ENCODE data around the gene RIBC2.
"Not testable (repeated sequence)": the region's sequence is repeated elsewhere in the genome, so short reads cannot be mapped to it uniquely, and the experiment has no call there.

The RIBC2 gene, protein sequence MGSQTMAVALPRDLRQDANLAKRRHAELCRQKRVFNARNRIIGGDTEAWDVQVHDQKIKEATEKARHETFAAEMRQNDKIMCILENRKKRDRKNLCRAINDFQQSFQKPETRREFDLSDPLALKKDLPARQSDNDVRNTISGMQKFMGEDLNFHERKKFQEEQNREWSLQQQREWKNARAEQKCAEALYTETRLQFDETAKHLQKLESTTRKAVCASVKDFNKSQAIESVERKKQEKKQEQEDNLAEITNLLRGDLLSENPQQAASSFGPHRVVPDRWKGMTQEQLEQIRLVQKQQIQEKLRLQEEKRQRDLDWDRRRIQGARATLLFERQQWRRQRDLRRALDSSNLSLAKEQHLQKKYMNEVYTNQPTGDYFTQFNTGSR
- total RNA-seq = 0.15 to 0.52 reads per million in 2 donors

DNA sequence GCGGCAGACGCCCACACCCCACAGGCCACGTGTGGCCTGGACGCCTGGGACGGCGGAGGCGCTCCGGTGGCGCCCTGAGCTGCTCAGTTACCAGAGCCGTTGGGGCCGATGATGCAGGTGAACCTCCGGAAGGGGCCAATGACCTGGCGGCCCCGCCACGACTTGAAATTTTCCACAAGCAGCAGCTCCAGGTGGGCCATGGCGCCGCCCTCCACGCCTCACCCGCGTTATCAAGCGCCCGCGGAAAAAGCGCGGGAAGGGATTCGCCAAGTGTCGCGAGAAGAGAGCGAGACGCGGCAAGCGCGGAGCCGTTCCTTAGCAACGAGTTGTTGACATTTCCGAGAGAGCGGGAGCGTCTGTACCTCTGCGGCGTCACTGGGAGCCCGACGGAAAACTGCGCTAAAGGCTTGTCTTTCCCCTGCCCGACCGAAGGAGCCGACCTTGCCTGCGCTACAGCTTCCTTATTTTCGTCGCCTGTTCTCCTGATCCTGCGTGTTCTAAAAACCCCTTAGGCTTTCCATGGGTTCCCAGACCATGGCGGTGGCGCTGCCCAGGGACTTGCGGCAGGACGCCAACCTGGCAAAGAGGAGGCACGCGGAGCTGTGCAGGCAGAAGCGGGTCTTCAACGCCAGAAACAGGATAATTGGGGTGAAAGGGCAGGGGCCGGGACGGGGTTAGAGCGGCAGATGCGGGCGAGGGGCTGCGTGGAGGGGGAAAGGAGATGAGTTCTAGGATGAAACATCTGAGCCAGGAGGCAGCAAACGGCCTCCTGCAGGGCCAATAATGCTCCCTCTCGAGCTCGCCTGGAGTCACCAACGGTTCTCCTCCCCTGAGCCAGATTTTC, at the start of gene RIBC2, which contains the start of gene SMC1B:
Gene RIBC2 (plus strand): TSS at position 326 of the 844 bp plus-strand sequence. CDS start 194 bp downstream, at position 520.
Gene SMC1B (minus strand): TSS at position 232 of the 844 bp plus-strand sequence. CDS start 32 bp downstream, at position 200.
- DNase-seq = peak; percentile 56

DNA sequence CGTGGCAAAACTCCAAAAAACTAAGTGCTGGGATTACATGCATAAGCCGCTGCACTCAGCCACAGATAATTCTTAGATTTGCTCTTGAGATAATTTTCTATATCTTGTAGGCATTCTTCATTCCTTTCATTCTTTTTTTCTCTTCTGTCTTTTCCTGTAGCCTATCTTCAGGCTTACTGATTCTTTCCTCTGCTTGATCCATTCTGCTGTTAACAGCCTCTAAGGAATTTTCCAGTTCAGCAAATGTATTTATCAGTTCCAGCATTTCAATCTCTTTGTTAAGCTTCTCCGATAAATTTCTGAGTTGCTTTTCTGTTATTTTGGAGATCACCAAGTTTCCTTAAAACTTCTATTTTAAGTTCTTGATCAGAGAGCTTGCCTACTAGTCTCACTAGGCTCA, 46.8 kb upstream of the RIBC2 start:
- DNase-seq = no peak

DNA sequence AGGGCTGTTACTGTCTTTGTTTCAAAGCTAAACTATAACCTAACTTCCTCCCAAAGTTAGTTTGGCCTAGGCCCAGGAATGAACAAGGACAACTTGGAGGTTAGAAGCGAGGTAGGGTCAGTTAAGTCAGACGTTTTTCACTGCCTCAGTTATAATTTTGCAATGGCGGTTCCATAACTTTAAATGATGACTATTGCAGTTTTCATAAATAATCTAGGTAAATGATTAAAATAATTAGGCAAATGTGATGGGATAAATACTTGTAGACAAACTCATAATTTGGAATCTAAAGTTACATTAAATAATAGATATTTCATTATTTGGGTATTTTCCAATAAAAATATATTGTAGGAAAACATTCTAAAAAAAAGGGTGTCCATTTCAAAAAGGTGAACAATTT, 39.9 kb upstream of the RIBC2 start:
- DNase-seq = not testable (repeated sequence)

DNA sequence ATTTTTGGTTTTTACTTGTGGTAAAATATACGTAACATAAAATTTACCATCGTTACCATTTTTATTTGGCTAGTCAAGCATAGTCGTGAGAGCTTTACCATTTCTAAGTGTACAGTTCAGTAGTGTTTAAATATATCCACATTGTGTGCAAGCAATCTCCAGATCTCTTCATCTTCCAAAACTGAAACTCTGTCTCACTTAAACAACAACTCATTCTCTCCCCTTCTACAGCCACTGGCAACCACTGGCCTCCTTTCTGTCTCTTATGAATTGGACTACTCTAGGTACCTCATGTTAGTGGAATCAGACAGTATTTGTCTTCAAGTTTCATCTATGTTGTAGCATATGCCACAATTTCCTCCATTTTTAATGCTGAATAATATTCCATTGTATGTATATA, 37.5 kb upstream of the RIBC2 start:
- DNase-seq = no peak

DNA sequence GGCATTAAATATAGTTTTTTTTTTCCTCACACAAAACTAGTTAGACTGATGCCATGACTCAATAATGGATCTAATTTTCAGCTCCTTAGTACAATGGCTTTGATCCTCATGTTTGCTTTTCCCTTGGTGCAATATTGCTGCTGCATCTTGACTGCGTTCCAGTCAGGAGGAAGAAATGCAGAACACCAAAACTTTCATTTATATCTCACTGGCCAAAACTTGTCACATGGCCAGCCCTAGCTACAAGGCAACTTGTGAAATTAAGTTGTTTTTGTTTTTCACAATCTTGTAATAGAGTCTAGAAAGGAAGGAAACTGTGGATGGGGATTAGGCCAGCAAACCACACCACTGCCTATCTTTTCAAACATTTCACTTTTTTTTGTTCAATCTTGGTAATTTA, 36.8 kb upstream of the RIBC2 start:
- DNase-seq = no peak

DNA sequence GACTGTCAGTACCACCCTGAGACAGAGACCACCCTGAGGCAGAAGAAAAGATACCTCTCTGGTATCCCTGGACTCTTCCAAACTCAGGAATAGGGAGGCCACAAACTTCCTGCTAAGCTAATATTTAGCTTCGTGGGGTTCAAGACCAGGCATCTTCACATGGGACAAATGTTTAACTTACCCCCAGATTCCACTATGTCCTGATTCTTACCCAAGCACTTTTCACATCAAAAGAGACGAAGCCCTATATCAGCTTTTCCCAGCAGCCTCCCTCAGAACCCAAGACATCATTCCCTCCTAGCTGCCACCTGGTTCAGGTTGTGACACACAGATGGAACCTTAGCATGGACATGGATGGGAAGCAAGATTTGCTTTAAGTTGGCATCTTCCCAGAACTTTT, 32.1 kb upstream of the RIBC2 start:
- no peak for DNase-seq

DNA sequence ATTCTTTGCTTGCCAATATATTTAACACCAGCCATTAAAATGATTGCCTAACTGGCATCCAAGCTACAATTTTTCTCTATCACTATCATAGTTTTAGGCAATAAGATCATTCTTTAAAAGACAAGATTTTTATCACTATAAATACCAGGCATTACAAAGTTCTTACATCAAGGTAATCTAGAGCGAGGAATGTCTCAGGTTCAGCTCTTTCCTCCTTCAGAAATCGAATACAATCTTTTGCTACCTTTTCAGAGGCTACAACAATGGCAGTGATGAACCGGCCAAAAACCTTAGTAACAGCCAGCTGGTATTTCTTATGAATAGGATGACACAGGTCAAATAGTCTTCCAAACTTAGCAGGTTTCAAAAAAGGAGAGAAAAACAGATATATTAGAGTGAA, 23.9 kb upstream of the RIBC2 start:
- DNase-seq = no peak

DNA sequence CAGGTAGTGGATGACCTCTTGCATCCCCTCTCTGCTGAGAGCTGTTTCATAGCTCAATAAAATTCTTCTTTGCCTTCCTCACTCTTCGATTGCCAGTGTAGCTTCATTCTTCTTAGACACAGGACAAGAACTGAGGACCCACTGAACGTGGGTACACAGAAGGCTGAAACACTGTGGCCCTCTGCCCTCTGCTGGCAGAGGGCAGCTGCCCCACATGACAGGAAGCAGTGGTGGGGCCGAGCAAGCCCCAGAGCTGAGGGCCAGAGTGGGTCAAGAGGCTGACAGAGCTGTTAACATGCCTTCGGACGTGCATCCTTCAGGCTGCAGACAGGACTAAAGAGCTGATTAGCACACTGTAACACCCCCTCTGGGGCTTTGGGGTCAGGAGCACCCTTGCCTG, 15.7 kb upstream of the RIBC2 start:
- no peak for DNase-seq

DNA sequence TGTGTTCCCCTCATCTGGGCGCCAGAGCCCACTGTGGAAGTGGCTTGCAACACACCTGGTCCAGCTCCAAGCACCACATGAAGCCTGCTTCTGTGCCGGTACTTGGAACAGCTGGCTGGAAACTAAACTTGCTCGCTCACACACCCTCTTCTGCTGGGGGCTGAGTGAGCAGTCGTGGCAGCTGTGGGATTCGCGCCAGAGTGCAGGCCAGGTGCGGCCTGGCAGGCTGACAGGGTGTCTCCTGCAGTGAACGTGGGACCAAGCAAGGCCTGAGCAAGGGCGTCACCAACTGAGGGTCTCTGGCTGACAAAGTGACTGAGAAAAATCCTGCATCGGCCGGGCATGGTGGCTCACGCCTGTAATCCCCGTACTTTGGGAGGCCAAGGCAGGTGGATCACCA, 15.3 kb upstream of the RIBC2 start:
- DNase-seq = no peak

DNA sequence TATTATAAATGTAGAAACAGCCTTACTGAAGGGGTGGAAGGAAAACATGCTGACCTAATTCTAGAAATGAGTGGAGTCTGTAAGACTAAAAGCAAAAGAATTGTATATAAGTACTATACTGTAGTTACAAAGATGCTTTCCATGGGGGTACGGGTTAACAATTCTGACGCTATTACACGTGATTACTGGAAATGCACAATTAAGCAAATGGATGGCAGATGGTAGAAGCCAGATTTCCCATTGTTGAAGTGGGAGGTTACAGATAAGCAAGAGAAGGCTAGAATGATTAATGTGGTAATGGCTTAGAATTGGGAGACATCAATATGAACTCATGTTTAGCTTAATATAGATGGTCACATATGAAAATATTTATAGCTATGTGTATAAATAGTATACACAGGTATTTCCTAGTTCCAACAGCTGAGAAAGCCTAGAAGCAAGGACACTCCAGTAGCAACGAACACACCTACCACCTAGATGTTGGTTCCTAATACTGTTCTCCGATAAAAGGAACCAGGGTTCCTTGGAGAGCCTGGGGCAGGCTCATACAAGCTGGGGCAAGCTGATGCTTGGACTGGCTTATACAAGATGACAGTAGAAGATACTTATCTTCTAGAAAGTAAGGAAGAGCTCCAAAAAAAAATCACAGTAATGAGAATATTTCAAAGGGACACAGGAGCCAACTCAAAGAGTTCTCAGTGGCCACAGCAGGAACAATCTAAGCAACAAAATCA, 13.6 kb upstream of the RIBC2 start:
- DNase-seq = no peak

DNA sequence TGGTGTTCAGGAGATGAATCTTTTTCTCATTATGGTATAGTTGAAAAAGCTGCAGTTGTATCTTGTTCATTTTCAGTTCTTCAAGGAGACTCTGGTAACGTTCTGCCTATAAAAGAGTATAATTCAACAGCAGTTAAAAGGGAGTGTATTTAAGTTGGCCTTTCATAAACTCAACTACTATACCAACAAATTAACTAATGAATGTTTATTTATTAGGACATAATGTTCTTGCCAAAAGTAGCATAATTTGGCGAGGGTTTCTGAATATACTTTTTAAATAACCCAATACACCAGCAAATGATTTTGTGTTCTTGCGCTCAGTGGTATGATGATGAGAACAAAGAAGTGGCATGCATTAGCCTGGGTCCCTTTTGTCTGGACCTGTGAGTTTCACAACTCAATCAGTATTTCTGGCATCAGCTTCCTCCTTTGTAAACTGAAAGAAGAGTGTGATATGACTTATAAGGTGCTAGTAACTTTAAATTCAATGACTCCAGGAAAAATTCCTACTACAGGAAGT, 11.0 kb upstream of the RIBC2 start:
- DNase-seq = no peak

DNA sequence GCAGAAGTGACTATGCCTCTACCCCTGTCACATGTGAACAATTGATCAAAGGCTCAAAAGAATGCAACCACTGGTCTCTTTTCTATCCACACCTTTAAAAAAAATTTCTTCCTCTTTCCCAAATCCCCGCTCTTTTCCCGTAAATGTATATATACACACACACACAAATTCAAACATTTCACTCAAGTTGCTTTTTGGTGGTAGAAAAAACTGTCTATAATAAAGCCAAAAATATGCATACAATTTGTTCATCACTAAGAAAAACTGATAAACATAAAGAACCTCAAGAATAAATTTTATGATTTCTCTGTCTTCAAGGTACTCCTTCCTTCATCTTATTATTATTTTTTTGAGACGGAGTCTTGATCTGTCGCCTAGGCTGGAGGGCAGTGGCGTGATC, 5.7 kb upstream of the RIBC2 start:
- DNase-seq = no peak

DNA sequence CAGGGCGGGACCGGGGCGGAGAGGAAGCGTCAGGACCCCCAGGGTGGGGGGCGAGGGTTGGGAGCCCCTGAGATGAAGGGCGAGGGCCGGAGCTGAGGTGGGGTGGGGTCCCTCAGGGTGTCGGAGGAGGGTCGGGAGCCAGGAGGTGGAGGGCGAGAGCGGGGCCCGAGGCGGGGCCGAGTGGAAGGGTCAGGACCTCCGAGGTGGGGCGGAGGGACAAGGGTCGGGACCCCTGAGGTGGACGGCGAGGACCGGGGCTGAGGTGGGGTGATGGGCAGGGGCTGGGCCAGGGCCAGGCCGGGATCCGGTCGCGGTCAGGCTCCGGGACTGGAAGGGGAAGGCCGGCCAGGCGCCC, 503 bp upstream of the RIBC2 start:
- DNase-seq = no peak

DNA sequence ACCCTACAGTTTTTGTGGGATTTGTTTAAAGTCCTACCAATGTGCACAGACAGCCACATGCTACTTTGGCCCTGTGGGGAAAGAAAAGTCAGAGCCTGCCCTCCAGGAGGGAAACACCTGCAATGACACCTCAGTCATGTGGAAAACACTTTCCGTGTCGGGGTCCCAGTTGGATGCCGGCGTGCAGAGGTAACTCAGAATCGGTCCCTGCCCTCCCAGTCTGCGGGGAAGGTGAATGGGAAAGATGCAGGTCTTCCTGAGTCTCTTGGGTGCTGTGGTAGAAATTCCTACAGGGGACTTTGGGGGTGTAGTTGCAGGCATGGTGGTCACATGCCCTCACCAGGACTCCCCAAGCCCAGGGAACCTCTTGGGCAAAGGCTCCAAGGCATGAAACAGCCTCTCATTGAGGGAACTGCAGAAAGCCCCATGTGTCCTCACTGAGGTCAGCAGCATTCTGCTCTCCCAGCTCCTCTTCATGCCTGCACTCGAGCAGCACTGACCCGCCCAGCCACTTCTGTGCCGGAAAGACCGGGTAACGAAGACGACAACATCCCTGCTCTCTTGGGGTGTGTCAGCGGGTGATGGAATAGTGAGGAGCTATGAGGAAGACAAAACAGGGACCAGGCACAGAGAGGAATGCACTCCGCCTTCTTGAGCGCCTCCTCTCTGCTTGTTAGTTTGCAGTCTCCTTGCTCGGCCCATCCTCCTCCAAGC, 4.7 kb downstream of the RIBC2 start:
- DNase-seq = no peak

DNA sequence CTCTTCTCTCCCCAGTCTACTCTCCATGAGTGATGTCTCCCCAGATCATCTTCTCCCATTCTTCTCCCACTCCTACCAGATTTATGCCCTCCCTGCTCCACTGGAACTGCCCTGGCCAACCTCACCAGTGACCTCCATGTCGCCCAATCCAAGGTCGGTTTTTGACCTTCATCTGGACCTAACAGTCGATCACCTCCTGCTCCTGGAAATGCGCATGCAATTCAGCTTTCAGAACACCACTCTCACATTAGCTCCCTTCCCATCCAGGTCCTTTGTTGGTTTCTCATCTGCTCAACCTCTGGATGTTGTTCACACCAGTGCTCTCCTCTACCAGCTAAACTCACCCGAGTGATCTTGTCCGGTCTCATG, 5.3 kb downstream of the RIBC2 start:
- DNase-seq = no peak

DNA sequence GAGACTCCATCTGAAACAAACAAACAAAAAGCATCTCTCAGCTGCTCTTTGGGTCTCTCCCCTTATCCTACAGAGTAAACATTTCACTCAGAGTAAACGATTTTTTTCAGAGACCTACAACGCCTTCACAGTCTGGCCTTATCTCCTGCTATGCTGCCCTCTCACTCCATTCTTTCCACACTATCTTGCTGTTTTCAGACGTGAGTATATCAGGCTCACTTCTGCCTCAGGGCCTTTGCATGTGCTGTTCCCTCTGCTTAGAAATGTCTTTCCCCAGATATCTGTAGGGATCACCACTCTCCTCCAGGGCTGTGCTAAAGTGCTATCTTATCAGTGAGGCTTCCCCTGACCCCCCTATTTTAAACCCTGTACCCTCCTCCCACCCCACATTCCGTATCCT, 6.5 kb downstream of the RIBC2 start:
- no peak for DNase-seq

DNA sequence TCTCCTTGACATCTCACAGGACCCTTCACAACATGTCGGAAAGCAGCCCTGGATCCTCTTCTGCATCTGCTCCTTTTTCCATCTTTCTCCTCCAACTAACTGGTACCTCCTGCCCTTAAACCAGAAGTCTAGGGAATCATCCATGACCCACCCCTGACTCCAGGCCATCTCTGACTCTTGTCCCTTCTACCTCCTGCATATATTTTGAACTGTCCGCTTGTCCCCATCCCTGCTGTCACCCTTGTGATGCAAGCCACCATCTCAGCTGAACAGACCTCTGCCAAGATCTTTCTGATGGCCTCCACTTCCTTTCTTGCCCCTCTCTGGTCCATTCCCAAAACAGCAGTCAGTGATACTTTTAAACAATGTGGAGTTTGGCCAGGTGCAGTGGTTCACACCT, 7.0 kb downstream of the RIBC2 start:
- DNase-seq = no peak

DNA sequence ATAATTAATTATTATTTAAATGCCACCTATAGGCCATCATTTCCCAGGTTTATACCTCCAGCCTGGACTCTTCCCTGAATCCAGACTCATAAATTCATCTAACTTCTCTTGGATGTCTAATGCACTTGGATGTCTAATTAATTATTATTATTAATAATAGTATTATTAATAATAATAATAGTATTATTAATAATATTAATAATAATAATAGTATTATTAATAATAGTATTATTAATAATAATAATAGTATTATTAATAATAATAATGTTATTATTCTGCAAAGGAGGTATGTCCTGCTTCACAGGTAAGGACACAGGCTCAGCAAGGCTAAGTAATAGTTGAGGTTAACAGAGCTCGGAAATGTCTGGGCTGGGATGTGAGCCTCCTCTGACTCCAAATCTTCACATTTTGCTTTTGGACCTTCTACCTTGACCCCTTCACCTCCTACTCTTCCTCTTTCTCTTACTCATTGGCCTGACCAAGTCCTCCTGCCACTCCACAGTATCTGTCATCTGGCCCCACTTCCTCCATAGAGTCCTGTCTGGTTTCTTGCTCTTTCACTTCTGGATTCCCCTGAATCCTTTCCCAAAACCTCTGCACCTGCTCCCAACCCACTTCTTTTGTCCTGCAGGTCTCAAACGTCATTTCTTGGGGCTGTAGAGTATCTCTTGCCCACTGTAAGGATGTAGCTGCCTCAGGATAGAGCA, 8.0 kb downstream of the RIBC2 start:
- no peak for DNase-seq

DNA sequence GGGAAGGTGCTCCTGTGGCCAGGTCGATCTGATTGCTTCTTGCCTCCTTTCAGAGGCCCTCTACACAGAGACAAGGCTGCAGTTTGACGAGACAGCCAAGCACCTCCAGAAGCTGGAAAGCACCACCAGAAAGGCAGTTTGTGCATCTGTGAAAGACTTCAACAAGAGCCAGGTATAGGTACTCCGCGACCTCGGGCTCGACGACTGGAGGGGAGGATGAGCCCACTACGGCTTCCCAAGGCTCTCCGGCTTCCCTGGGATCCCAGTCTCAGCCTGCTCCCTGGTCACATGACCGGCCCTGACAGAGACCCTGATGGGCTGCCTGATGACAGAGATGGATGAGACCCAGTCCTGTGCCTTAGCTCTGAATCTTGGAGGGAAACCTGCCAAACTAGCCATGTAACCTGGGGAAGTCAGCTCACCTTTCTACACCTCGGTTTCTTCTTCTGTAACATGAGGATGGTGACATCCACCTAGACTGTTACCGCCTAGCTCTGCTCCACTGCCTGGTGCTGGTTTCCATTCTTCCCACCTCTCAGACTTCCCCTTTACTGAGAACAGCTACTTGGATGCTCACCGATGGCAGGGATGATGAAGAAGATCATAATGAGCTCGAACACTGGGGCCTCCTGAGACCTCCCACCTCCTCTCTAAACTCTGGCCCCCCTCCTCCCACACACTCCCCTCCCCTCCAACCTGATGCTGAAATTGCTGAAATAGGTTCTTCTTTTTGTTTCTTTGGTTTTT, 8.9 kb downstream of the RIBC2 start:
- no peak for DNase-seq

DNA sequence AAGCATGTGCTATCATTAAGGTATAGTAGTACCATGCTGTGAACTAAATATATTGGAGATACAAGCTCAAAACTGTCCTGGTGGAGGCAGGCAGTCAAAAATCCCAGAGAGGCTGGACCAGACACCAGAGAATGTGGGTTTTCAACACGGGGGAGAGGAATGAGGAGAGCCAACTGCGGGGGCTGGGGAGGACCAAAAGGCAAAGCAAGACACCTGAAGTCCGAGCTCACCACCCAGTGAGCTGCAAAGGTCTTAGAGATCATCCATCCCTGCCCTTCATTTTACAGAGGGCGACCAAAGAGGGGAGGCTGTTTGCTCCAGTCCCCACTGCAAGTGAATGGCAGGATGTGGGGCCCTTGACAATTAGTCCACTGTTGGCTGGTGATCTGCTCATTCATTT, 10.0 kb downstream of the RIBC2 start:
- no peak for DNase-seq

DNA sequence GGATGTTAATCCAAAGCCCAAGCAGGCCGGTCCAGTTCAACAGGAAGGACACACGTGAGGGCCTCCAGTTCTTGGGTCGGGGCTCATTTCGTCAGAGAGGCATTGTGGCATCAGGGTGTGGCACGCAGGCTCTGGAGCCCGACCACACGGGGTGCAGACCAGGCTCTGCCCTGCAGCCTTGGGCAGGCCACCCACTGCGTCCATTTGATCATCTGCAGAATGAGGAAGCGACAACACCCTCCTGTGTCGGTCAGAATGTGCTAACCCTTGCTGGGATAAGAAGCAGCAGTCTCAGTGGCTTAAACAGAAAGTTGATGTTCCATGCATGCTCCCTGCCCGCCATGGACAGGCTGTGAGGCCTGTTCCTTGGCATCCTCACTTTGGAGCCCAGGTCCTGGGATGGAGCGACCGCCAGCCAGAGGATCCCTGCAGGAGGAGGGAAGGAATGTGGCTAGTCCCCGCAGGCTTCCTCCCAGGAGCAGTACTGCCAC, 10.8 kb downstream of the RIBC2 start:
- no peak for DNase-seq

Measured in activated gamma-delta T cell (primary cell).